ENCODE data around the gene PRG3. TPM values are rescaled to one million over a fixed set of nuclear protein-coding genes. Genes with fewer than 3 reads are reported as not detected.

The PRG3 gene
- total RNA-seq, 6 donors from 2014 or later, result not detected

- Histone ChIP-seq H3K27me3 (no peaks in the 10 kb centered on the region), H3K36me3 (no peaks in the 10 kb centered on the region), H3K9me3 (no peaks in the 10 kb centered on the region), H3K4me1 (no peaks in the 10 kb centered on the region), H3K4me3 (no peak overlapping the region), H3K27ac (no peak overlapping the region)
- TF ChIP-seq CTCF (IDR thresholded peaks at IDR 0.05) (no peak), POLR2A (IDR thresholded peaks at IDR 0.05) (no peak)
- no peak for DNase-seq
- WGBS, 2 donors, result 59 to 86% methylated on average over 2 of the region's 2 CpGs
- no peak for ATAC-seq (ENCODE audit: low FRiP score in 2 of 2)
Measured at GRCh38 chr11:57396744-57397143, 15.8 kb upstream of the PRG3 start.

GRCh38 chr11:57395905-57396623, 15.1 kb upstream of the PRG3 start:
- Histone ChIP-seq H3K36me3 (no peaks in the 10 kb centered on the region), H3K4me3 (no peak overlapping the region), H3K4me1 (no peaks in the 10 kb centered on the region), H3K27me3 (no peaks in the 10 kb centered on the region), H3K27ac (no peak overlapping the region), H3K9me3 (no peaks in the 10 kb centered on the region)
- DNase-seq (no peak), ATAC-seq (ENCODE audit: low FRiP score in 2 of 2) (no peak)
- TF ChIP-seq CTCF (IDR thresholded peaks at IDR 0.05) (no peak), POLR2AphosphoS5 (IDR thresholded peaks at IDR 0.05) (no peak), POLR2A (IDR thresholded peaks at IDR 0.05) (no peak), EP300 (IDR thresholded peaks at IDR 0.05) (no peak)
- whole genome bisulfite sequencing, 2 donors, result 83 to 85% methylated on average over 11 of the region's 11 CpGs

GRCh38 chr11:57394203-57394965, 13.4 kb upstream of the PRG3 start:
- ATAC-seq (ENCODE audit: low FRiP score in 2 of 2), result no peak
- Histone ChIP-seq H3K4me3 (no peak overlapping the region), H3K4me1 (no peaks in the 10 kb centered on the region), H3K36me3 (no peaks in the 10 kb centered on the region), H3K27me3 (no peaks in the 10 kb centered on the region), H3K9me3 (no peaks in the 10 kb centered on the region), H3K27ac (no peak overlapping the region)
- DNase-seq, result no peak
- 71 to 77% methylated on average over 4 of the region's 4 CpGs for WGBS, 2 donors
- no peak for TF ChIP-seq CTCF (IDR thresholded peaks at IDR 0.05)
- no peak for TF ChIP-seq POLR2A (IDR thresholded peaks at IDR 0.05)
- no peak for TF ChIP-seq EP300 (IDR thresholded peaks at IDR 0.05)
- TF ChIP-seq POLR2AphosphoS5 (IDR thresholded peaks at IDR 0.05), result no peak

GRCh38 chr11:57392763-57393105, 11.8 kb upstream of the PRG3 start:
- TF ChIP-seq POLR2AphosphoS5 (IDR thresholded peaks at IDR 0.05), result no peak
- TF ChIP-seq EP300 (IDR thresholded peaks at IDR 0.05), result no peak
- TF ChIP-seq CTCF (IDR thresholded peaks at IDR 0.05), result no peak
- TF ChIP-seq POLR2A (IDR thresholded peaks at IDR 0.05), result no peak
- ATAC-seq (ENCODE audit: low FRiP score in 2 of 2), result no peak
- Histone ChIP-seq H3K4me1 (no peaks in the 10 kb centered on the region), H3K9me3 (no peaks in the 10 kb centered on the region), H3K36me3 (no peaks in the 10 kb centered on the region), H3K27me3 (no peaks in the 10 kb centered on the region), H3K27ac (no peak overlapping the region), H3K4me3 (no peak overlapping the region)
- no peak for DNase-seq
- 88 to 89% methylated on average over 4 of the region's 4 CpGs for WGBS, 2 donors

Data from upper lobe of left lung (tissue), 6 donors.